Activated T-helper 1 cell treated with Interleukin-2 at 50 U/mL for 16 hours (primary cell): ENCODE measurements around the gene OXSM.

Experiments
- DNase-seq: peaks from one replicate; pipeline ENCODE4 v3.0.0-alpha.2; 2020; ENCODE audit warnings: low read depth

Gene OXSM

DNA sequence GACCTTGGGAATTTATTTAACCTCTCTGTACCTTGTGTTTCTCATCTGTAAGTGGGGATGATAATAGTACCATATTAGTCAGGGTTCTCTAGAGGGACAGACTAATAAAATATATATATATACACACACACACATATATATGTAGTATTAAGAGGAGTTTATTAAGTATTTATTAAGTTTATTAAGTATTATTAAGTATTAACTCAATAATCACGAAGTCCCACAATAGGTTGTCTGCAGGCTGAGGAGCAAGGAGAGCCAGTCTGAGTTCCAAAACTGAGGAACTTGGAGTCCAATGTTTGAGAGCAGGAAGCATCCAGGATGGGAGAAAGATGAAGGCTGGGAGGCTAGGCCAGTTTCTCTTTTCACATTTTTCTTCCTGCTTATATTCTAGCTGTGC is 14.8 kb downstream of the OXSM start:
- DNase-seq = no peak

DNA sequence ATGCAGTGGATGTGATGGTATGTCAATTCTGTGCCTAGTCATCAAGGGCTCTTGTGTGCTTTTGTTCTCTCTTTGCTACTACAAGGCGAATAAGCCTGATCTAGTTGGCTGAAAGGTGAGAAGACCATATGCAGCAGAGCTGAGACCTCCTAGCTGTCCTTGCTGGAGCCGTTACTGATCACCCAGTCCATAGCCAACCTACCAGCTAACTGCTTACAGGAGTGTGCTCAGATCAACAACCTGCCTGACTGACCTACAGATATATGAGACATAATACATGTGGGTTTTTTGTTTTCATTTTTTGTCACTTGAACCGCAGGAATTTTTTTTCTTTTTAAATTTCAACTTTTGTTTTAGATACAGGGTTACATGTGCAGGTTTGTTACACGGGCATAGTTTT is 22.8 kb downstream of the OXSM start:
- no peak for DNase-seq

DNA sequence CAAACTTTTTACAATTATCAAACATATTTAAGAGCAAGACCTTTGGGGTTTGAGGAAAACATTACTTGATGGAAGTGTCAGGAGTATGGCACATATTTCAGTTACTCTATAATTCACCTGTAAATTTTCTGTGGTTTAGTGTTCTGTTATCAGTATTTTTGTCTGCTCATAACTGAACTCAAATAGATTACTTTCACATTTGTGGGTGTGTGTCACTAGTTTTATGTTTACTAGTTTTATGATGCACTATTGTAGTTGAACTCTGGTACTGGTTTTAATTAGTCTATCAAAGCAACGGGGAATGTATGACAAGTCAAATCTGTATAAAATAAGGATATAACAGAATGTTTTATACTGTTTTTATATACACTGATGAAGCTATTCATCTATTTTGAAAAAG is 27.2 kb downstream of the OXSM start:
- no peak for DNase-seq

DNA sequence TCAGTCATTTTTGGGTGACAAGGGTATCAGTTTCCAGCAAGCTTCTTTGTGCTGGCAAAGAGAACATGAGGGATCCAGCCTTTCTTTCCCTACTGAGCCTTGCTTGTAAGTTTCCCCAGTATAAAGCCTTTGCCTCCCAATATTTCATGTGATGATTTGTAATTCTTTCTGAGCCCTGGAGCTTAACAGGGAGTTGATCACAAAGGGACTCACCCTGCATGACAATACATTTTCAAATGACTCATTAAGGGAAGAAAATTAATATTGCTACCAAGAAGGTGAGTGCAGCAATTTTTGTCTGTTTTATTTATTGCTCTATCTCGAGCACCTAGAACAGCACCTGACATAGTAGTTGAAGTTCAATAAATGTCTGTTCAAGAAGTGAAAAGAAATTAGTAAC is 27.7 kb downstream of the OXSM start:
- no peak for DNase-seq

DNA sequence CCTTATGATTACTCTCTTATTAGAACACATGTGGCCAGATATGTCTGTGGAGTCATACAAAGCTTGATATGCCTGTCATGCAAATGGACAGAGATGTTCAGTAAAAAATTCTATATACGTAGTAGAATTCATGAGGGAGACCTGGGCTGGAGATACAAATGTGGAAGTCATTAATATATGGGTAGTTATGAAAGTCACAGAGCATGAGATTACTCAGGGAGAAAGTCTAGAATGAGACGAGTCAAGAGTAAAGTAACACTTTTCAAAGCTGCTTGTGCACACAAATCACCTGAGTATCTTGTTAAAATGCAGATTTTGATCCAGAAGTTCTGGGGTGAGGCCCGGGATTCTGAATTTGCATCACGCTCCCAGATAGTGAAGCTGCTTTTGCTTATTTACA is 28.4 kb downstream of the OXSM start:
- no peak for DNase-seq

DNA sequence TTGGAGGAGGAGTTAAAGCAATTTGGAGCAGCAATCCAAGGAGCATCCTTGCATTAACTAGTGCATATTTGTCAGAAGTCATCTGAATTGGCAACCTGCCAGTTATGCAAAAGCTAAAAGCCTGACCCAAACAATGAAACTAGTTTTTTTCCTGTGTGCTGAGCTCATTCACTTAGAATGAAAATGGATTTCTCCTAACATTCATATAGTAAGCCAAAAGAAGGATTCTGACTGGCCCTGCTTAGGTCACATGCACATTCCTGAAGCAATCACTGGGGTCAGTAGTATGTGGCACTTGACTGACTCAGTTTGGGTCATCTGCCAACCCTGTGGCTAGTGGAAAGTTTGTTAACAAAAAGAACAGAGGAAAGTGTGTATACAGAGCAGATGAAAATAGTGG is 30.5 kb downstream of the OXSM start:
- DNase-seq = no peak

DNA sequence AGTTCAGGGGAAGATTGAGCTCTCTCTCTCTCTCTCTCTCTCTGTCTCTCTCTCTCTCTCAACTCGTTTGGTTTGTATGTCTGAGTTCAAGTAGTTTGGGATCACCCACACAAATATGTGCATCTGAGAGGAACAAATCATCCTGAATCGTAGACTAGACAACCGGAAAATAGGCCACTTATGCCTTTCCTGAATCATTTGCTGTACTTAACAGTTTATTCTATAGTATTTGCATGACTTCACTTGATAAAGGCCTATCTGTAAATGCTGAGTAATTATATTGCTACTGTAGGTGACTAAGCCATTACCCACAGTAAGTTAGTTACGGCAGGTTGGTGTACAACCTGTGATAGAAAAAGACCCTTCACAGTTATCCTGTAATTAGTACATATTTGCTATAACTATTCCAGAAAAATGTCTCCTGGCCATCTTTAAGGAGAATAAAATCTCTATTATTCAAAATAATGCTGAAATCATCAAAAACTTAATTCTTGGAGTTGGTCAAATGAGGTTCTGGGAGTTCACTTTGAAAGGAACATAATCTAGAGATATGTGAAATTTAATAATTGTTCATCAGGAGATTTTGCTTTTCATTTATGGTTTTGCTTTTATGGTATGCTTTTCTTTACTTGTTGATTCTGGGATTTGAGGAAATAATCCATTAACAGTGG is 31.1 kb downstream of the OXSM start:
- DNase-seq = no peak

DNA sequence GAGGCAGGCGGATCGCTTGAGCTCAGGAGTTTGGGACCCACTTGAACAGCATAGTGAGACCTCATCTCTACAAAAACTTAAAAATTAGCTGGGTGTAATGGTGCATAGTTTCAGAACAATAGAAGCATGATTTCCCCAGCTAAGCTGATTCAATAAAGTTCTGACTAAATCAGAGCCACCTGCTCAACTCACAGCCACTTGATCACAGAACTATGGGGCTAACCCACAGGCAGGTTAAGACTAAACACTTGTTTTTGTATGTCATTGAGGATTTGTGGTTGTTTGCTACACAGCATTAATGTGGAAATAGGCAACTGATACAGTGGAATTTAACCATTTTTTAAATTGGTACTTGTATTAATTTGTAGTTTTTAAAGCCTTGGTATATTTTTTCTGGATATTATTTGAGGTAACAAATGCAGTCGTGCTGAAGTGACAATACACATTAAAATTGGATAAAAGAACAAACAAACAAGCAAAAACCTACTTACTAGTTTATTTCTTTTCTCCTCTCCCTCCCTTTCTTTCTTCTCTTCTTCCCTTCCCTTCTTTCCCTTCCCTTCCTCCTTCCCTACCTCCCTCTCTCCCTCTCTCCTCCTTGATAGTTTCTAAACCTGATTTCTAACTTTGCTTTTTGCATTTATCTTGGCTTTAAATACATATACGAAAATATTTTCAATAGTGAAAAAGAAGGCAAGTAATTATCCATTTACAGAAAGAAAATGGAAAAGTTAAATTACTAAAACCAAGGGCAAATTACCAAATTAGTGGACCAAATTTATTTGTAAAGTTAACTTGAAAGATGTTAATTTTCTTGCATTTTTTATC is 32.1 kb downstream of the OXSM start:
- no peak for DNase-seq

DNA sequence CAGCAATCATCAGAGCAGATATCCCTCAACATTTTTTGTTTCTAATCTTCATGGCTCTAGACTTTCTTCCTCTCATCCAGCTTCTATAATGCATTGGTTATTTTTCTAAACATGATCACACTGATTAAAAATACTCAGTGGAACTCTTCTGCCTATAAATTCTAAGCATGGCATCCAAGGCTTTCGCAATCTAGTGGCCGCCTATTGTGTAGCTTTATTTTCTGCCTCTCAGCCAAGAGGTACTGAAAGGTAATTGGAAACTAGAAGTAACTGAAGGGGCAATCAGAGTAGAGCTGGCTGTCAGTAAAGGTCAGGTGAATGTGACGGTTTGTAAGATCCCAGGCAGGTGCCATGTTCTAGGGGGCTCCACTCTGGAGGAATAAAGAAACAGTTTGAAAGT is 33.4 kb downstream of the OXSM start:
- no peak for DNase-seq

DNA sequence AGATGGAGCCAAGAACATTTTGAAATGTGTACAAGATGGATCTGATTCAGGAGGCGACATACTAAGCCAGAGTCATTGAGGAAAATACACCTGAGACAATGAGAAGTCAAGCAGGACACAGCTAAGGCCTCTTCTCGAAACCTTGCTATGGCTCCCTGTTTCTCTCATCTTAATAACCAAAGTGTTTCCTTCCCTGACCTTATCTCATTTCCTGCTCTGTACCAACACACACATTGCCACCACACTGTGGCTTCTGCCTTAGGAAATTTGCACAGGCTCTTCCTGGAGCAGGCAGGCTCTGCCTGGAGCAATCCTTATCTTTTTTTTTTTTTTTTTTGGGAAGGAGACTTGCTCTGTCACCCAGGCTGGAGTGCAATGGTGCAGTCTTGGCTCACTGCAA is 36.6 kb downstream of the OXSM start:
- no peak for DNase-seq

DNA sequence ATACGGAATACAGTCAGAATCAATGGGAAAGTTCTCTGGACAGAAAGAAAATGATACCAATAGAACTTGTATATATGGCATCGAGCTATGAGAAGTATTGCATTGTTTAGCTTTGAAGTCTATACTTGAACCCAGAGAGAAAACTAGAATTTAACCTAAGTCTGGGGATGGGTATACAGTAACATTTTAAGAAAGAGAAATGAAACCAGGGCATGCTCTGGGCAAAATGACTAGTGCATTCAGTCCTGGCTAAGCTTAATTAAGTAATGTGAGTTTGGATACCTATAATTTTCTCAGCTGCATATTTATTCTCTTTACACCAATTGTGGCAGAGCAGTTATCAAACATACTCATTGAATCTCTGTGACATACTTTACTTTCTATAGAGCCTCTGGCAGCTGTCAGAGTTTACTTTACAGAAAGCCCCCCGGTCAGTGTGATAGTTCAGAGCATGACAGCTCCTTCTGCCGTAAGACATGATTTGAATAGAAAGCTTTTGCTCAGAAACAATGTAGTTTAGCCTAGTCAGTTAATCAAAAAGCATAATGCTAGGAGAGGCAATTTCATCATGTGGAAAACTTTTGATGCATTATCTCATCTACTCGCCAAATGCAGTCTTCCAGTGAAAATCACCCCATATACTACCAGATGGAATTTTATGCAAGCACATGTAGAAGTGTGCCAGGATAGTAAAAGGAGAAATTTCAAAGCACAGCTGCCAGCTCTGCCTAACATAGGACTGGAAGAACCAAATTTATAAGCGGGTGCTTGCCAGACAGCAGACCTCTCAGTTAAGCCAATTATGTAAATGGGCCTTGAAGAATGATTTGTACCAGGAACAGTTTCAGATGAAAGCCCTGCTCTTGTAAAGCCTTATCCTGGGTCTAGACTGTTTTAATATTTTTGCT is 40.7 kb downstream of the OXSM start:
- DNase-seq = no peak

DNA sequence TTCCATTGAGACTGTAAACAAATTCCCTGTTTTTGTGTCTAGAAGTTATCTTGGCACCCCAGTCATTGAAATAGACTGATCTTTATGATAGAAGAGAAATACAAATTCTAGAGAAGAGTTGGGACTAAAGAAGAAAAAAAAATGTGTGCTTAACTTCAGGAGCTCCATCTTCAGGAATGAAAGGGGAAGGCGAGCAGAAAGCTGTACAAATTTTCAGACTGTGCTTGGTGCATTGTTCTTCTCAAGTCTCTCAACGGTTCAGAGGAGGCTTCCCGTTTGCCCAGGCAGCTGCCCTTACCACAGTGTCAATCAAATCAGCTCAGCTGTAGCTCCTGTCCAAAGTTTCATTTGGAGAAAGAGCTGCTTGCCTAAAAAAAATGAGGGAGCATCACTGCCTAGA is 41.7 kb downstream of the OXSM start:
- no peak for DNase-seq

DNA sequence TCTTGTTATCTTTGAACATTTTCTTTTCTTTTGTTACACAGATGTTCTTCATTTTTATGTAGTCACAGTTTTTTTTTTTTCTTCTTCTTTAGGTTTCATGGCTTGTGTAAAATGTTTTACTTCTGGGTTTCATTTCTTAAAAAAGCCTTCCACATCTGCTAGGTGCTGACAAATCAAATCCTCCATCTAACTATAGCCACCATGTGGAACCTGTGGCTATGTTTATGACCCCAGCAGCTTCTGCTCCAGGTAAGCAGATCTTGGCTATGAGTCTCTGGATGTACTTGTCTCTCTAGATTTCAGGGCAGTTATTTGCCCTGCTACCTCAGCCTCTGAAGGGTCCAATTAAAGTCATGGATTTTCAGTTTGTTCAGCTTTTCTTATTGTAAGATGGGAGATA is 44.5 kb downstream of the OXSM start:
- DNase-seq = no peak

DNA sequence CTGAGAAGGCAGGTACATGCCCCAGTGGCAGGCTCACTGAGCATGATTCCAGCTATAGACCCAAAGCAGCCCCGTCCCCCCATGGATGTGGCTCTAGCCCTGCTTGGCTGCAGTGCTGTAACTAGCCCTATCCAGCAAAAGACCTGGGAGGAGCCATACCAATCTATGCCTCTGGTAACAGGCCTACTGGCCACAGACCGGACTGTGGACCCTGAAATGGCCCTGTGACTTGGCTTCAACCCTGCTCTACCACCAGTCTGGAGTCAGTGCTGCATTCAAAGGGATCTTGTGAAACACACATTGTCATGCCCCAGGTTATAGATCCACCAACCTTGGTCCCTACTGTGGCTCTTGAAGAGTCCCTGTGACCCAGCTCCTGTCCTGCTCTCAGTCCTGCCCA is 46.7 kb downstream of the OXSM start:
- DNase-seq = no peak

DNA sequence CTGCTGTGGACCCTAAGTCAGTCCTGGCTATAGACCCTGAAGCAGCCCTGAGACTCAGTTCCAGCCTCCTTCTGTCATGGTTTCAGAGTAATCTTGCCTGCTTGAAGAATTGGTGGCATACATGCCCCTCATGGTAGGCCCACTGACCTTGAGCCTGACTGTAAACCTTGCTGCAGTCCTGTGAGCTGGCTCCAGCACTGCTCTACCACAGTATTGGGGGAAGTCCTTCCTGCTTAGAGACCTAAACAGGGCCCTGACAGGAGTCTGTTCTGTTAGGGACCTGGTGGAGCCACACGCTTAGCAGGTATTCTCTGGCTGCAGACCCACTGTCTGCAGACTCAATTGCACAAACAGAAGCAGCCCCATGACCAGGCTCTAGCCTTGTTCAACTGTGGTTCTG is 47.1 kb downstream of the OXSM start:
- no peak for DNase-seq

DNA sequence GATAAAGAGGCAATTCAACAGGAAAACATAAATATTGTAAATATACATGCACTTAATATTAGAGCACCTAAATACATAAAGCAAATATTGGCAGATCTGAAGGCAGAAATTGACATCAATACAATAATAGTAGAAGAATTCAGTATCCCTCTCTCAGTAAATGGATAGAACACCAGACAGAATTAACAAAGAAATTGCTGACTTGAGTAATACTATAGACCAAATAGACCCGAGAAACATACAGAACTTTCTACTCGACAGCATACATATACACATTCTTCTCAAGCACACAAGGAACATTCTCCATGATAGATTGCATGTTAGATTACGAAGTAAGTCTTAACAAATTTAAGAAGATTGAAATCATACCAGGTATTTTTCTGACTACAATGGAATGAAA is 50.2 kb downstream of the OXSM start:
- no peak for DNase-seq

DNA sequence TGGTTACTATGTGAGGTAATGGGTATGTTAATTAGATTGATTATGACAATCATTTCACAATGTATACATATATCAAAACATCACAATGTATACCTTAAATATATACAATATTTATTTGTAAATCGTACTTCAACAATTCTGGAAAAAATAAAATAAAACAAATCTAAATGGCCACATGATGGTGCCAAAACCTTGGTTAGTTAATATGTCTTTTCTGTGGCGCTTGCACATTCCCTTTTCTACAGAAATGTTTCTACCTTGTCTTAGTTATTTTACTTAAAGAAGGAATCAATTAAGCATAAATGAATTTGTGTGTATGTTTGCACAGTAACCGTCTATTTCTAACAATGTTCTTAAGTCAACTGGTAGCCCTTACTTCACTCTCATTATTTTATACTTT is 53.4 kb downstream of the OXSM start:
- no peak for DNase-seq
